K562 (cell line): ENCODE measurements around the gene LMAN1. TPM values are rescaled to one million over a fixed set of nuclear protein-coding genes. Genes with fewer than 3 reads are reported as not detected.

Source experiments
- ASH1L ChIP-seq: fragments of 450-650 bp; IDR thresholded peaks from 2 replicates; pipeline ENCODE4 v1.6.1; 2018; ENCODE audit warnings: borderline replicate concordance, mild to moderate bottlenecking, low read depth; ENCODE audit not compliant: partially characterized antibody
- BHLHE40 ChIP-seq: IDR thresholded peaks from 2 replicates; pipeline ENCODE4 v1.6.1; 2011; ENCODE audit warnings: low read length, improper control_type of control experiment
- BRD9 ChIP-seq: fragments of 450-650 bp; IDR thresholded peaks from 2 replicates; pipeline ENCODE4 v1.6.1; 2018; ENCODE audit warnings: low read depth; ENCODE audit not compliant: partially characterized antibody
- EGR1 ChIP-seq: fragments of 450-650 bp; conservative IDR thresholded peaks from 2 replicates; pipeline ENCODE4 v1.6.1; 2017; ENCODE audit warnings: mild to moderate bottlenecking
- IRF2 ChIP-seq: sonication (generic); formaldehyde crosslinking; IDR thresholded peaks from 2 replicates; pipeline ENCODE4 v1.8.1; 2022; ENCODE audit warnings: mild to moderate bottlenecking, missing genetic modification reagents
- MTA1 ChIP-seq: fragments of 450-650 bp; IDR thresholded peaks from 2 replicates; pipeline ENCODE4 v1.6.1; 2017; ENCODE audit warnings: borderline replicate concordance
- NELFE ChIP-seq: IDR thresholded peaks from 2 replicates; pipeline ENCODE4 v1.6.1; 2011; ENCODE audit warnings: mild to moderate bottlenecking; ENCODE audit not compliant: insufficient read depth, insufficient read length
- NFRKB ChIP-seq: fragments of 450-650 bp; IDR thresholded peaks from 2 replicates; pipeline ENCODE4 v1.6.1; 2016; ENCODE audit warnings: low read depth
- RBBP5 ChIP-seq: fragments of 200-600 bp; sonication (generic); IDR thresholded peaks from 2 replicates; pipeline ENCODE4 v1.6.1; 2012; ENCODE audit warnings: borderline replicate concordance, mild to moderate bottlenecking, low read length, control low read depth, inconsistent platforms; ENCODE audit not compliant: insufficient read depth, poor library complexity, severe bottlenecking
- RBM39 ChIP-seq: fragments of 200-400 bp; formaldehyde crosslinking; optimal IDR thresholded peaks from 2 replicates; pipeline ENCODE3; 2018; ENCODE audit warnings: low read depth, low read length
- RFX7 ChIP-seq: fragments of 250-450 bp; sonication (Bioruptor Pico); IDR thresholded peaks from 2 replicates; pipeline ENCODE4 v1.5.1; 2021; ENCODE audit warnings: mild to moderate bottlenecking
- SMAD1 ChIP-seq: fragments of 150-350 bp; IDR thresholded peaks from 2 replicates; pipeline ENCODE4 v1.6.1; 2014; ENCODE audit warnings: low read length, low read depth; ENCODE audit not compliant: partially characterized antibody
- SUPT5H ChIP-seq: fragments of 450-650 bp; IDR thresholded peaks from 2 replicates; pipeline ENCODE4 v1.6.1; 2016
- TAF7 ChIP-seq: fragments of 450-650 bp; IDR thresholded peaks from 2 replicates; pipeline ENCODE4 v1.6.1; 2016; ENCODE audit warnings: missing genetic modification characterization, missing compliant biosample characterization
- TAL1 ChIP-seq: fragments of 450-650 bp; IDR thresholded peaks from 2 replicates; pipeline ENCODE4 v1.6.1; 2016; ENCODE audit warnings: mild to moderate bottlenecking
- ZFP30 ChIP-seq: fragments of 250-450 bp; sonication (Bioruptor Pico); IDR thresholded peaks from 2 replicates; pipeline ENCODE4 v1.8.0; 2022; ENCODE audit warnings: moderate library complexity, mild to moderate bottlenecking, inconsistent platforms, borderline replicate concordance
- ZKSCAN3 ChIP-seq: fragments of 250-450 bp; sonication (Bioruptor Pico); IDR thresholded peaks from 2 replicates; pipeline ENCODE4 v1.4.0; 2020
- ZNF561 ChIP-seq: fragments of 450-650 bp; formaldehyde crosslinking; conservative IDR thresholded peaks from 2 replicates; pipeline ENCODE4 v1.4.0; 2020; ENCODE audit warnings: mild to moderate bottlenecking, moderate library complexity
- polyA plus RNA-seq, 8 experiments: library from polyadenylated mRNA; depleted of rRNA in 4 of 8; stranded (reverse) in 5 of 8; unstranded in 3 of 8; fragments of >200 nt; fragmentation: Nextera tagmentation in 2 of 8; fragmentation: Illumina TruSeq in 1 of 8; extraction: Ambion mirVana in 2 of 8; extraction: Trizol in 1 of 8; gene quantifications; 2 replicates each; pipeline versions ENCODE4 v1.2.1 to v1.2.3, GENCODE V29; 2011 to 2014; ENCODE audit warnings: inconsistent platforms in 1 of 8, missing spikeins in 1 of 8
- total RNA-seq, 7 experiments: library from RNA; depleted of rRNA in 6 of 7; stranded (reverse); fragments of >200 nt in 6 of 7; fragmentation: Illumina TruSeq in 2 of 7; extraction: Trizol in 2 of 7; gene quantifications; 2 replicates each; pipeline versions ENCODE4 v1.2.1 to v1.2.3, GENCODE V29; 2011 to 2021; ENCODE audit warnings: low replicate concordance in 1 of 7
- TF ChIP-seq, protein P1 (sequence below): fragments of 250-450 bp; sonication (Bioruptor Pico); IDR thresholded peaks from 2 replicates; pipeline ENCODE4 v1.9.0; 2021; ENCODE audit warnings: mild to moderate bottlenecking
- TF ChIP-seq, protein P2 (sequence below), 2 experiments: fragments of 450-650 bp; conservative IDR thresholded peaks; 2 replicates each; pipeline ENCODE4 v1.6.1; 2017; ENCODE audit warnings: mild to moderate bottlenecking in 2 of 2, moderate library complexity in 2 of 2
- TF ChIP-seq, protein P3 (sequence below): fragments of 450-650 bp; IDR thresholded peaks from 2 replicates; pipeline ENCODE4 v1.6.1; 2016
- TF ChIP-seq, protein P4 (sequence below): fragments of 450-650 bp; IDR thresholded peaks from 2 replicates; pipeline ENCODE4 v1.7.0; 2016; ENCODE audit warnings: borderline replicate concordance
- TF ChIP-seq, protein P5 (sequence below), 2 experiments: fragments of 450-650 bp in 1 of 2; sonication (generic) in 1 of 2; formaldehyde crosslinking; conservative IDR thresholded peaks; 2 replicates each; pipeline versions ENCODE4 v1.4.0 to v1.8.1; 2020 to 2022; ENCODE audit warnings: mild to moderate bottlenecking in 1 of 2, missing genetic modification reagents in 1 of 2

Gene LMAN1
- total and polyA plus RNA-seq, 9 of the 15 experiments (the other 6 are each of a cell fraction or from before 2014, with no cell fraction given): 18.8 to 108 (median 71.2) TPM

DNA sequence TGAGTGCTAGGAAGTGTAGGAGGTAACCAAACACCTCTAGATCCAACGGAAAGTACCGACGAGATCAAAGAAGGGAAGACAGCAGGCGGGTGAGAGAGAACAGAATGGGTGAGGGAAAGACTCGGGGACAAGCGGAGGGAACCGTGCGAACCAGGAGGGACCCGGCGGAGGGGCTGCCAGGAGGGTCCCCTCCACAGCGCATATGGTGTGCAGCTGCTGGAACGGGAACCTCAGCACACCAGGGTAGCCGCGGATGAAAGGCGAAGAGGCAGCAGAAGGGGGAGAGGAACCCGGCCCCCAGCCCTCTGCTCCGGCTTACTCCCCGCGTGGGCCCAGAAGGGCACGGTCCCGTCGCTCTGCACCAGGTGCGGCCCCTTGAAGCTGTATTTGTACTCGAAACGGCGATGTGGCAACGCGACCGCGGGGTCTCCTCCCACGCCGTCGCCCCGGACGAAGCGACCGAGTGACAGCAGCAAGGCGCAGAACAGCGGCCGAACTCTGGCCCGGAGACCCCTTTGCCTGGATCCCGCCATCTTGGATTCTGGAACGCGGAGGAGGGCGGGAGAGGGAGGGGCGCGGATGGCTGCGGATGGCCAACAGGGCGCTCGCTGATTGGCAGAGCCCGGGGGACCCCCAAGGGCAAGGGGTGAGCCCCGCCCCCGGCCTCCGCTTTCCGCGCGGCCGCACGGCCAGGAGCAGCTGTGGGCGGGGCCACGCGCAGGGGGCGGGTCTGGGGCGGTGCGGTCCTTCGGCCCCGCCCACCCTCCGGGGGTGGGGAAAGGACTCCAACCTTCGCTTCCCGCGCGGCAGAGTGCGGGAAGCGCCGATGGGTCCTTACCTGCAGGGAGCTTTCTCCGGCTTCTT lies at the start of gene LMAN1 (continued):
- TF ChIP-seq ZKSCAN3 (no peak), TAL1 (no peak), RBBP5 (peak; percentile 61), RFX7 (CRISPR knock-in tag) (no peak), EGR1 (peak; percentile 50), RBM39 (no peak), ZNF561 (no peak), ASH1L (no peak), IRF2 (CRISPR knock-in tag) (no peak), BRD9 (no peak), BHLHE40 (no peak), NELFE (no peak), SMAD1 (peak; percentile 14), NFRKB (peak; percentile 90), SUPT5H (peak; percentile 89), MTA1 (no peak), ZFP30 (CRISPR knock-in tag) (no peak), TAF7 (tag) (peak; percentile 76; the same call in 1 of the 2 replicates)
- TF ChIP-seq, protein P1, sequence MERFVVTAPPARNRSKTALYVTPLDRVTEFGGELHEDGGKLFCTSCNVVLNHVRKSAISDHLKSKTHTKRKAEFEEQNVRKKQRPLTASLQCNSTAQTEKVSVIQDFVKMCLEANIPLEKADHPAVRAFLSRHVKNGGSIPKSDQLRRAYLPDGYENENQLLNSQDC (CRISPR knock-in tag): no peak
- TF ChIP-seq, protein P2, sequence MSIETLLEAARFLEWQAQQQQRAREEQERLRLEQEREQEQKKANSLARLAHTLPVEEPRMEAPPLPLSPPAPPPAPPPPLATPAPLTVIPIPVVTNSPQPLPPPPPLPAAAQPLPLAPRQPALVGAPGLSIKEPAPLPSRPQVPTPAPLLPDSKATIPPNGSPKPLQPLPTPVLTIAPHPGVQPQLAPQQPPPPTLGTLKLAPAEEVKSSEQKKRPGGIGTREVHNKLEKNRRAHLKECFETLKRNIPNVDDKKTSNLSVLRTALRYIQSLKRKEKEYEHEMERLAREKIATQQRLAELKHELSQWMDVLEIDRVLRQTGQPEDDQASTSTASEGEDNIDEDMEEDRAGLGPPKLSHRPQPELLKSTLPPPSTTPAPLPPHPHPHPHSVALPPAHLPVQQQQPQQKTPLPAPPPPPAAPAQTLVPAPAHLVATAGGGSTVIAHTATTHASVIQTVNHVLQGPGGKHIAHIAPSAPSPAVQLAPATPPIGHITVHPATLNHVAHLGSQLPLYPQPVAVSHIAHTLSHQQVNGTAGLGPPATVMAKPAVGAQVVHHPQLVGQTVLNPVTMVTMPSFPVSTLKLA (conservative IDR thresholded peaks at IDR 0.05): peak in 1 of 2 experiments; percentile 52; a peak in 2 of 4 replicates
- TF ChIP-seq, protein P3, sequence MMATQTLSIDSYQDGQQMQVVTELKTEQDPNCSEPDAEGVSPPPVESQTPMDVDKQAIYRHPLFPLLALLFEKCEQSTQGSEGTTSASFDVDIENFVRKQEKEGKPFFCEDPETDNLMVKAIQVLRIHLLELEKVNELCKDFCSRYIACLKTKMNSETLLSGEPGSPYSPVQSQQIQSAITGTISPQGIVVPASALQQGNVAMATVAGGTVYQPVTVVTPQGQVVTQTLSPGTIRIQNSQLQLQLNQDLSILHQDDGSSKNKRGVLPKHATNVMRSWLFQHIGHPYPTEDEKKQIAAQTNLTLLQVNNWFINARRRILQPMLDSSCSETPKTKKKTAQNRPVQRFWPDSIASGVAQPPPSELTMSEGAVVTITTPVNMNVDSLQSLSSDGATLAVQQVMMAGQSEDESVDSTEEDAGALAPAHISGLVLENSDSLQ: peak; percentile 78
- TF ChIP-seq, protein P4, sequence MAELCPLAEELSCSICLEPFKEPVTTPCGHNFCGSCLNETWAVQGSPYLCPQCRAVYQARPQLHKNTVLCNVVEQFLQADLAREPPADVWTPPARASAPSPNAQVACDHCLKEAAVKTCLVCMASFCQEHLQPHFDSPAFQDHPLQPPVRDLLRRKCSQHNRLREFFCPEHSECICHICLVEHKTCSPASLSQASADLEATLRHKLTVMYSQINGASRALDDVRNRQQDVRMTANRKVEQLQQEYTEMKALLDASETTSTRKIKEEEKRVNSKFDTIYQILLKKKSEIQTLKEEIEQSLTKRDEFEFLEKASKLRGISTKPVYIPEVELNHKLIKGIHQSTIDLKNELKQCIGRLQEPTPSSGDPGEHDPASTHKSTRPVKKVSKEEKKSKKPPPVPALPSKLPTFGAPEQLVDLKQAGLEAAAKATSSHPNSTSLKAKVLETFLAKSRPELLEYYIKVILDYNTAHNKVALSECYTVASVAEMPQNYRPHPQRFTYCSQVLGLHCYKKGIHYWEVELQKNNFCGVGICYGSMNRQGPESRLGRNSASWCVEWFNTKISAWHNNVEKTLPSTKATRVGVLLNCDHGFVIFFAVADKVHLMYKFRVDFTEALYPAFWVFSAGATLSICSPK: no peak
- TF ChIP-seq, protein P5, sequence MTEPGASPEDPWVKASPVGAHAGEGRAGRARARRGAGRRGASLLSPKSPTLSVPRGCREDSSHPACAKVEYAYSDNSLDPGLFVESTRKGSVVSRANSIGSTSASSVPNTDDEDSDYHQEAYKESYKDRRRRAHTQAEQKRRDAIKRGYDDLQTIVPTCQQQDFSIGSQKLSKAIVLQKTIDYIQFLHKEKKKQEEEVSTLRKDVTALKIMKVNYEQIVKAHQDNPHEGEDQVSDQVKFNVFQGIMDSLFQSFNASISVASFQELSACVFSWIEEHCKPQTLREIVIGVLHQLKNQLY (CRISPR knock-in tag; conservative IDR thresholded peaks at IDR 0.05): no peak
